Activated CD8-positive, alpha-beta memory T cell treated with anti-CD3 and anti-CD28 coated beads, Interleukin-2, amount 50 U/mL, for 4 hours (primary cell): Measurements from ENCODE around the gene SPRED3.
"Not testable (repeated sequence)": the region's sequence is repeated elsewhere in the genome, so short reads cannot be mapped to it uniquely, and the experiment has no call there.

Experiments
- DNase-seq: peaks from one replicate; pipeline ENCODE4 v3.0.0-alpha.2; 2020

Gene SPRED3

GRCh38 chr19:38422438-38422837 lies 33.9 kb downstream of the SPRED3 start:
- DNase-seq, result no peak

GRCh38 chr19:38424272-38424671 lies 35.8 kb downstream of the SPRED3 start:
- DNase-seq, result no peak

- no peak for DNase-seq
Observed at GRCh38 chr19:38425222-38425809, 36.8 kb downstream of the SPRED3 start.

- DNase-seq, result no peak
Observed at GRCh38 chr19:38425810-38426466, 37.4 kb downstream of the SPRED3 start, which contains the start of gene RASGRP4. RASGRP4 (minus strand) TSS chr19:38426219; CDS start chr19:38426091, 128 bp downstream.

GRCh38 chr19:38427035-38427677 lies 38.7 kb downstream of the SPRED3 start:
- DNase-seq, result not testable (repeated sequence)

- DNase-seq, result no peak
Observed at GRCh38 chr19:38429055-38429810, 40.7 kb downstream of the SPRED3 start.

GRCh38 chr19:38429811-38430156 lies 41.3 kb downstream of the SPRED3 start:
- DNase-seq, result no peak

- no peak for DNase-seq
Observed at GRCh38 chr19:38430931-38431330, 42.4 kb downstream of the SPRED3 start.

GRCh38 chr19:38433268-38433733 lies 44.8 kb downstream of the SPRED3 start, which contains the start of gene RYR1:
RYR1 (plus strand) TSS chr19:38433691; CDS start chr19:38433830, 139 bp downstream.
- DNase-seq, result peak; percentile 37

- no peak for DNase-seq
Observed at GRCh38 chr19:38434549-38435051, 46.1 kb downstream of the SPRED3 start.

GRCh38 chr19:38437295-38437694 lies 48.8 kb downstream of the SPRED3 start:
- no peak for DNase-seq

- DNase-seq, result no peak
Observed at GRCh38 chr19:38437917-38438316, 49.4 kb downstream of the SPRED3 start.

GRCh38 chr19:38440592-38440991 lies 52.1 kb downstream of the SPRED3 start:
- DNase-seq, result no peak

- DNase-seq, result no peak
Observed at GRCh38 chr19:38441657-38442348, 53.3 kb downstream of the SPRED3 start.

- no peak for DNase-seq
Observed at GRCh38 chr19:38442736-38443135, 54.2 kb downstream of the SPRED3 start.

GRCh38 chr19:38443458-38443999 lies 55.0 kb downstream of the SPRED3 start:
- DNase-seq, result no peak

- DNase-seq, result no peak
Observed at GRCh38 chr19:38444026-38444425, 55.5 kb downstream of the SPRED3 start.

GRCh38 chr19:38445362-38445761 lies 56.9 kb downstream of the SPRED3 start:
- DNase-seq, result no peak

- no peak for DNase-seq
Observed at GRCh38 chr19:38448225-38448624, 59.7 kb downstream of the SPRED3 start.
